HUES64 (cell line): ENCODE measurements around the gene ZNF878.
"Not testable (repeated sequence)": the region's sequence is repeated elsewhere in the genome, so short reads cannot be mapped to it uniquely, and the experiment has no call there.

ENCODE experiments used
- H3K27ac ChIP-seq: 2 replicates; pipeline ENCODE4 v1.7.0; 2013; ENCODE audit warnings: low read depth, low read length, inconsistent platforms
- H3K27me3 ChIP-seq: 2 replicates; pipeline ENCODE4 v1.6.1; 2013; ENCODE audit warnings: mild to moderate bottlenecking, low read length; ENCODE audit not compliant: insufficient read depth
- H3K36me3 ChIP-seq: 2 replicates; pipeline ENCODE4 v1.6.1; 2013; ENCODE audit warnings: mild to moderate bottlenecking, low read length; ENCODE audit not compliant: insufficient read depth
- H3K4me1 ChIP-seq: 2 replicates; pipeline ENCODE4 v1.6.1; 2013; ENCODE audit warnings: mild to moderate bottlenecking, low read length, moderate library complexity; ENCODE audit not compliant: insufficient read depth
- H3K4me3 ChIP-seq: 2 replicates; pipeline ENCODE4 v1.5.1; 2013; ENCODE audit warnings: mild to moderate bottlenecking, low read length, moderate library complexity
- H3K9ac ChIP-seq: 2 replicates; pipeline ENCODE4 v1.6.1; 2013; ENCODE audit warnings: mild to moderate bottlenecking, low read depth, low read length
- H3K9me3 ChIP-seq: 2 replicates; pipeline ENCODE4 v1.6.1; 2013; ENCODE audit warnings: low read depth, low read length; ENCODE audit not compliant: insufficient read depth
- WGBS: fragments of 150-250, 120-280 bp; methylation state at CpG from one replicate; pipeline ENCODE4 v1.1.7; 2013; ENCODE audit warnings: missing lambda C conversion rate; 5-methylcytosine and 5-hydroxymethylcytosine counted together

Gene ZNF878

DNA sequence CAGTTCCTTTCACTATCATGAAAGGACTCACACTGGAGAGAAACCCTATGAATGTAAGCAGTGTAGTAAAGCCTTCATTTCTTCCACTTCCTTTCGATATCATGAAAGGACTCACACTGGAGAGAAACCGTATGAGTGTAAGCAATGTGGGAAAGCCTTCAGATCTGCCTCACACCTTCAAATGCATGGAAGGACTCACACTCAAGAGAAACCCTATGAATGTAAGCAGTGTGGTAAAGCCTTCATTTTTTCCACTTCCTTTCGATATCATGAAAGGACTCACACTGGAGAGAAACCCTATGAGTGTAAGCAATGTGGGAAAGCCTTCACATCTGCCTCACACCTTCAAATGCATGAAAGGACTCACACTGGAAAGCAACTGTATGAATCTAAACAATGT lies 23.6 kb upstream of the ZNF878 start:
- H3K9ac ChIP-seq, H3K4me1 ChIP-seq, H3K27me3 ChIP-seq, H3K27ac ChIP-seq: not testable (repeated sequence)
- 100% methylated on average over 3 of the region's 3 CpGs for WGBS
- peaks cover 94% of the 10 kb centered on the region for H3K9me3 ChIP-seq
- H3K36me3 ChIP-seq: peaks cover 67% of the 10 kb centered on the region
- peak overlapping the region; percentile 23 for H3K4me3 ChIP-seq

- peaks cover 94% of the 10 kb centered on the region for H3K9me3 ChIP-seq
- peak overlapping the region; percentile 21; the same call in 1 of the 2 replicates for H3K4me3 ChIP-seq
- H3K27me3 ChIP-seq: no peaks in the 10 kb centered on the region
- 90% methylated on average over 2 of the region's 3 CpGs for whole genome bisulfite sequencing
- H3K9ac ChIP-seq: no peak overlapping the region
- H3K4me1 ChIP-seq: no peaks in the 10 kb centered on the region
- no peak overlapping the region for H3K27ac ChIP-seq
- peaks cover 72% of the 10 kb centered on the region for H3K36me3 ChIP-seq
Measured at GRCh38 chr19:12075538-12076139, 22.9 kb upstream of the ZNF878 start.

- Histone ChIP-seq H3K4me1 (no peaks in the 10 kb centered on the region; the same call in 1 of the 2 replicates), H3K27ac (peak within 1 kb of the TSS; percentile 71; the same call in 1 of the 2 replicates), H3K9me3 (peaks cover 12% of the 10 kb centered on the region; the same call in 1 of the 2 replicates), H3K9ac (peak within 1 kb of the TSS; percentile 84), H3K4me3 (peak within 1 kb of the TSS; percentile 85), H3K36me3 (no peaks in the 10 kb centered on the region), H3K27me3 (no peaks in the 10 kb centered on the region)
- 3% methylated on average over 66 of the region's 66 CpGs for WGBS
Measured at GRCh38 chr19:12064590-12065538, 12.1 kb upstream of the ZNF878 start, which contains the start of gene ZNF844. Gene ZNF844, plus strand, starts transcription at chr19:12064731. Its CDS starts 143 bp downstream, at chr19:12064874.

DNA sequence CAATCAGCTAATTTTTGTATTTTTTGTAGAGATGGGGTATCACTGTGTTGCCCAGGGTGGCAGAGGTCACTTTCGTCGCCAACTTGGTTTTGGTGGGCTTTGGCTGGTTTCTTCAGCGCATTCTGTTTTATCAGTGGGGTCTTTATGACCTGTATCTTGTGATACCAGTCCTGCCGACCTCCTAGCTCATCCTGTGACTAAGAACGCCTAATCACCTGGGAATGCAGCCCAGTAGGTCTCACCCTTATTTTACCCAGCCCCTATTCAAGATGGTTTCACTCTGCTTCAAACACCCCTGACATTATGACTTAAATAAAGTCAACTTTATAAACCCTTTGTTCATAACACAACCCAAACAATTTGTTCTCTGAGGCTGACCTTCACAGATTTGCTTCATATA lies 3.0 kb upstream of the ZNF878 start:
- Histone ChIP-seq H3K27me3 (peaks cover 9% of the 10 kb centered on the region), H3K4me3 (no peak overlapping the region), H3K9me3 (no peaks in the 10 kb centered on the region), H3K4me1 (peaks cover 8% of the 10 kb centered on the region; the same call in 1 of the 2 replicates), H3K27ac (no peak overlapping the region), H3K36me3 (no peaks in the 10 kb centered on the region), H3K9ac (no peak overlapping the region)
- 88% methylated on average over 5 of the region's 5 CpGs for WGBS

DNA sequence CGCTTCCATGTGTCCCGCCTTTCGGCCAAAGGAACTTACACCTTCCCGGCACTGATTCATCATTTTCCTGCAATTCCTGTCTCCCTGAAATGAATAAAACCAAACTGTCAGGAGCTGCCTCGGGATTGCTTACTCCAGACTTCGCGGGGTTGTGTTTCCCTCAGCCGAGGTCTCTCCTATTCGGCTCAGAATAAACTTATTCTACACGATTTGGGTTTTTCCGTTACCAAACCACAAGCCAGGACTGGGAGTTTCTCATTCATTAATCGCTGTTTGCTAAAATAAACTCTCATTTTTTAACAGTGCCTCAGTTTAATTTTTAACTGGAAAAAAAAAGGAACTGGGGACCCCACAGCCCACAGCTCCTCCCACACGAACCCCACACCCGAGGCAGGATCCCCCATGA lies 667 bp downstream of the ZNF878 start:
- Histone ChIP-seq H3K9ac (peak overlapping the region; percentile 85), H3K4me3 (peak overlapping the region; percentile 91), H3K27ac (peak overlapping the region; percentile 84; the same call in 1 of the 2 replicates)

DNA sequence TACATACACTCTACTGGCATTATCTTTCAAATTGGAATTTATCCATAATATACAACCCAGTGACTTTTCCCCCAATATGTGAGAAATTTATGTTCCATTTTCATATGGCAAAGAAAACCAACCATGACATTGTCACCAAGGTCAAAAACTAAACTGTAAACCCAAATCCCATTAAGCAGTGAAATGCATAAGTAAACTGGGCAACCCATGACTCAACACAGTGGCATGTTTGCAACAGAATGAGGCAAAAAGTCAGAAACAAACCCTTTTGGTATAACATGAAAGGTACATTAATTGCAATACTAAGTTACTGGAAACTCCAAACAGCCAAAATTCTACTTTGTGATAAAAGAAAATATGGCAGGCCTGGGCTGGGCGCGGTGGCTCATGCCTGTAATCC lies 4.9 kb downstream of the ZNF878 start:
- Histone ChIP-seq H3K9ac (no peak overlapping the region), H3K4me3 (no peak overlapping the region), H3K9me3 (peaks cover 46% of the 10 kb centered on the region), H3K4me1 (no peaks in the 10 kb centered on the region), H3K27ac (no peak overlapping the region), H3K27me3 (no peaks in the 10 kb centered on the region), H3K36me3 (peaks cover 50% of the 10 kb centered on the region)
- WGBS: 100% methylated on average over 2 of the region's 2 CpGs

More for the DNA sequence above, 667 bp downstream of the ZNF878 start:
- peaks cover 10% of the 10 kb centered on the region for H3K36me3 ChIP-seq
- H3K27me3 ChIP-seq: peaks cover 9% of the 10 kb centered on the region
- H3K9me3 ChIP-seq: peaks cover 9% of the 10 kb centered on the region
- peaks cover 8% of the 10 kb centered on the region; the same call in 1 of the 2 replicates for H3K4me1 ChIP-seq
- 3% methylated on average over 14 of the region's 14 CpGs for WGBS

GRCh38 chr19:12043752-12044422 lies 8.9 kb downstream of the ZNF878 start:
- no peak overlapping the region for H3K27ac ChIP-seq
- H3K4me1 ChIP-seq: no peaks in the 10 kb centered on the region
- peaks cover 64% of the 10 kb centered on the region for H3K36me3 ChIP-seq
- no peaks in the 10 kb centered on the region for H3K27me3 ChIP-seq
- no peak overlapping the region for H3K9ac ChIP-seq
- H3K9me3 ChIP-seq: peaks cover 61% of the 10 kb centered on the region
- 98% methylated on average over 4 of the region's 5 CpGs for WGBS
- H3K4me3 ChIP-seq: peak overlapping the region; percentile 2; the same call in 1 of the 2 replicates

DNA sequence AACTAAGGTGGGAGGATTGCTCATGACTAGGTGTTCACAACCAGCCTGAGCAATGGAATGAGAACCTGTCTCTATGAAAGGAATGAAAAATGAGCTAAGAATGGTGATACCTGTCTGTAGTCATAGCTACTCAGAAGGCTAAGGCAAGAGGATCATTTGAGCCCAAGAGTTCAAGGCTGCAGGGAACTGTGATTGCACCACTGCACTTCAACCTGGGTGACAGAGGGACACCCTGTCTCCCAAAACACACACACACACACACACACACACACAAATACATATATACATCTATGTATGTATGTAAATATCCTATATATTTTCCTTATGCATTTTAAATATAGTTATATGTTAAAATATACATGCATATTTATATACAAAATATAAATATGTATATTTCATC lies 9.9 kb downstream of the ZNF878 start:
- Histone ChIP-seq H3K27me3 (no peaks in the 10 kb centered on the region), H3K4me1 (no peaks in the 10 kb centered on the region), H3K9me3 (peaks cover 60% of the 10 kb centered on the region), H3K4me3 (no peak overlapping the region), H3K27ac (no peak overlapping the region), H3K36me3 (peaks cover 62% of the 10 kb centered on the region), H3K9ac (no peak overlapping the region)

- Histone ChIP-seq H3K27me3 (no peaks in the 10 kb centered on the region), H3K27ac (peak within 1 kb of the TSS; percentile 72), H3K4me1 (peaks cover 6% of the 10 kb centered on the region; the same call in 1 of the 2 replicates), H3K4me3 (peak within 1 kb of the TSS; percentile 84), H3K36me3 (no peaks in the 10 kb centered on the region), H3K9ac (peak within 1 kb of the TSS; percentile 93), H3K9me3 (0 out of 2 replicates have a peak, but pooled peaks cover 3% of the 10 kb centered on the region)
- 1% methylated on average over 68 of the region's 68 CpGs for WGBS
Measured at GRCh38 chr19:12035220-12036172, 17.3 kb downstream of the ZNF878 start, which contains the start of gene ZNF433. Gene ZNF433, minus strand, starts transcription at chr19:12035679. Its CDS starts 140 bp downstream, at chr19:12035539.

- Histone ChIP-seq H3K9me3 (peaks cover 5% of the 10 kb centered on the region; the same call in 1 of the 2 replicates), H3K27me3 (no peaks in the 10 kb centered on the region), H3K9ac (peak overlapping the region; percentile 93), H3K4me3 (peak overlapping the region; percentile 84), H3K27ac (no peak overlapping the region), H3K36me3 (0 out of 2 replicates have a peak, but pooled peaks cover under 1% of the 10 kb centered on the region), H3K4me1 (peaks cover 6% of the 10 kb centered on the region; the same call in 1 of the 2 replicates)
- 28% methylated on average over 7 of the region's 8 CpGs for WGBS
Measured at GRCh38 chr19:12034620-12035019, 18.1 kb downstream of the ZNF878 start.
